Breast epithelium (tissue), 4 donors: ENCODE measurements around the gene ZNF813. TPM values are rescaled to one million over a fixed set of nuclear protein-coding genes. Genes with fewer than 3 reads are reported as not detected.

Source experiments
- DNase-seq, 2 donors: peaks; one replicate each; pipeline ENCODE4 v3.0.0-alpha.2; 2019; ENCODE audit warnings: low spot score in 2 of 2
- H3K27ac ChIP-seq, 2 donors: fragments of 200-600 bp; sonication (generic) in 1 of 2; one replicate each; pipeline ENCODE4 v1.5.1; 2016 to 2019; ENCODE audit warnings: mild to moderate bottlenecking in 1 of 2
- H3K27me3 ChIP-seq, 2 donors: fragments of 200-600 bp; sonication (generic) in 1 of 2; one replicate each; pipeline versions ENCODE4 v1.5.1 to v1.6.0; 2017 to 2019; ENCODE audit warnings: control low read depth in 1 of 2, mild to moderate bottlenecking in 1 of 2
- H3K36me3 ChIP-seq: fragments of 200-600 bp; one replicate; pipeline ENCODE4 v1.5.1; 2019
- H3K4me1 ChIP-seq, 2 donors: fragments of 200-600 bp; sonication (generic); one replicate each; pipeline ENCODE4 v1.5.1; 2016 to 2019; ENCODE audit warnings: control low read depth in 1 of 2
- H3K4me3 ChIP-seq, 3 donors: fragments of 200-600 bp; sonication (generic); 1 replicate in 2 of 3; 2 replicates in 1 of 3; pipeline ENCODE4 v1.5.1; 2016 to 2019; ENCODE audit warnings: mild to moderate bottlenecking in 3 of 3, moderate library complexity in 2 of 3
- H3K9me3 ChIP-seq, 2 donors: fragments of 200-600 bp; sonication (generic) in 1 of 2; one replicate each; pipeline ENCODE4 v1.5.1; 2016 to 2019; ENCODE audit warnings: control low read depth in 1 of 2
- CTCF ChIP-seq, 3 donors: fragments of 450-650 bp; IDR thresholded peaks; one replicate each; pipeline ENCODE4 v1.5.1; 2016 to 2017; ENCODE audit warnings: antibody characterized with exemption in 3 of 3, mild to moderate bottlenecking in 3 of 3, moderate library complexity in 3 of 3
- POLR2A ChIP-seq: fragments of 450-650 bp; IDR thresholded peaks from one replicate; pipeline ENCODE4 v1.6.1; 2016; ENCODE audit warnings: antibody characterized with exemption, mild to moderate bottlenecking, moderate library complexity
- POLR2AphosphoS5 ChIP-seq, 3 donors: sonication (generic); formaldehyde crosslinking; IDR thresholded peaks; one replicate each; pipeline ENCODE4 v1.6.1; 2017; ENCODE audit warnings: antibody characterized with exemption in 3 of 3
- intact Hi-C: fragments of 100-400 bp; cut with DNase I; formaldehyde crosslinking; loops from one replicate; pipeline ENCODE4 v1.15.1; 2023; ENCODE audit warnings: low total_unique reads
- total RNA-seq, 3 donors: library from RNA; depleted of rRNA; stranded (reverse); fragments of >200 nt; gene quantifications; one replicate each; pipeline ENCODE4 v1.1.0, GENCODE V29; 2016

Gene ZNF813
- total RNA-seq, 3 donors from 2014 or later, result 3.3 to 7.0 (median 3.4) TPM

- intact Hi-C loops, result loop anchor here (5.0 kb wide), 1 partner anchor 1933 kb away; no protein-coding TSS in a partner anchor
- Histone ChIP-seq H3K27ac (no peak overlapping the region), H3K27me3 (no peaks in the 10 kb centered on the region), H3K9me3 (no peaks in the 10 kb centered on the region), H3K4me3 (no peak overlapping the region), H3K4me1 (no peaks in the 10 kb centered on the region), H3K36me3 (no peaks in the 10 kb centered on the region)
- TF ChIP-seq POLR2A, result no peak
- TF ChIP-seq POLR2AphosphoS5 (IDR thresholded peaks at IDR 0.05), result no peak
- no peak for TF ChIP-seq CTCF (IDR thresholded peaks at IDR 0.05)
- DNase-seq, result no peak
Measured at GRCh38 chr19:53540091-53540490, 72.6 kb downstream of the ZNF813 start.

DNA sequence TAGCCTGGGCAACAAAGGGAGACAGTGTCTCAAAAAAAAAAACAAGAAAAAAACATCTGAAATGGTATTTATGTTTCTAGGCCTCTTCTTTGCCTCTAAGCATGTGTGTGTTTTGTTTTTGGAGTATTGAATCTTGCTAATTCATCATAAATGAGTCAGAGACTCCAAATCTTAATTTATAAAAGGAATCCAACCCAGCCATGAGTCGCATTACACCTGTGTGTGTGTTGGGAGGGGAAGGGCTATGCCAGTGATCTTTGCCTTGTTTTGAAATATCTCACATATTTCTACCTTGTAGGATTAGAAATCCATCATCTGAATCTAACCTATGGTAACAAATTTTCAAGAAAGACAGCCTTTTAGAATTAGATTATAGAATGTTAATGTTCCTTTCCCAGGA, 74.4 kb downstream of the ZNF813 start:
- Histone ChIP-seq H3K4me3 (no peak overlapping the region), H3K27ac (no peak overlapping the region), H3K36me3 (no peaks in the 10 kb centered on the region), H3K27me3 (no peaks in the 10 kb centered on the region), H3K4me1 (no peaks in the 10 kb centered on the region), H3K9me3 (no peaks in the 10 kb centered on the region)
- no peak for DNase-seq
- TF ChIP-seq CTCF (IDR thresholded peaks at IDR 0.05), result no peak
- no peak for TF ChIP-seq POLR2A
- TF ChIP-seq POLR2AphosphoS5 (IDR thresholded peaks at IDR 0.05), result no peak
- intact Hi-C loops, result loop anchor here (5.0 kb wide), 1 partner anchor 1935 kb away; no protein-coding TSS in a partner anchor

DNA sequence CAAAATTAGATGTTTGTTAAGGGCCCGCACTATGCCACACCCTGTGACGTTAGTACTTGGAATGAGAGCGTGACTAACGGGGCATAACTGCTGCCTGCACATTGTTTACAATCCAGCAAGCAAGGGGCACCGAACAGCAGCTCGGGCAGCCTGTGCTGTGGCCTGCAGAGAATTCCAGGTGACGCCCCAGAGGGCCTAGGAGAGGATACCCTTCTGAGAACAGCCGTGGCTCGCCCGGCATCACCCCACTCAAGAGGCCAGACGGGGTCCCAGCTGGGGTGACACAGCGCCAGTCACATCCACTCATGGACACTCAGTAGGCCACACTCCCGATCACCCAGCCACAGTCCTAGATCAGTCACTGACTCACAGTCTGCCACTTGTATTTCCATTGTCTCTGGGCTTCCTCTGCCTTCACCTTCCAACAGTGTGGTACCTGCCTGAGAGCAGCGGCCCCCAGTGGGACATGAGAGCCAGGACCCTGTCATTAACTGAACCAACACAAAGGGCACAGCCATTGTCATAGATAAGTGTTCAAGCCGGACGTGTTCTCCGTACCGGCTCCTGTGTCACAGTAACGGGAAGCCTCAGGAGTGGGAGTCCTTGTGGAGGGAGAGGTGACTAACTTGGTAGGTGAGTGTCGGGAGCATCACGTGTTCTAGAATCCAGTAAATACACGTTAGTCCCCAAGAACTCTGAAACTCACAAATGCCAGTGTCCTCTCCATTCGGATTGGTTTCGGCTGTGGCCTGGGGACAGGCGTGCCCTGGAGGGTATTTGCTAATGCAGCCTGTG, 77.9 kb downstream of the ZNF813 start:
- TF ChIP-seq POLR2A (no peak), CTCF (IDR thresholded peaks at IDR 0.05) (no peak), POLR2AphosphoS5 (IDR thresholded peaks at IDR 0.05) (no peak)
- no peak overlapping the region for H3K4me3 ChIP-seq
- no peak for DNase-seq
- no peaks in the 10 kb centered on the region for H3K36me3 ChIP-seq
- no peaks in the 10 kb centered on the region for H3K27me3 ChIP-seq
- no peak overlapping the region for H3K27ac ChIP-seq
- intact Hi-C loops, result no loop called here
- no peaks in the 10 kb centered on the region for H3K4me1 ChIP-seq
- H3K9me3 ChIP-seq, result no peaks in the 10 kb centered on the region

Other genes with a start within 250 kb of the ZNF813 start
- gene ZNF677, start 212.9 kb upstream of the ZNF813 start, total RNA-seq, result 10 to 100 TPM; 11.1 to 26.3 (median 15.7) TPM
- gene VN1R2, start 209.4 kb upstream of the ZNF813 start, total RNA-seq, result not detected
- not detected for gene VN1R4, start 200.0 kb upstream of the ZNF813 start, total RNA-seq
- gene ZNF845, start 134.0 kb upstream of the ZNF813 start, total RNA-seq, result 10 to 100 TPM in 1 of 3 donors, 1 to 10 TPM in 2; 6.6 to 12.4 (median 7.9) TPM
- gene ZNF525, start 102.0 kb upstream of the ZNF813 start, total RNA-seq, result 10 to 100 TPM in 2 of 3 donors, 1 to 10 TPM in 1; 7.0 to 34.4 (median 13.8) TPM
- 10 to 100 TPM in 2 of 3 donors, 1 to 10 TPM in 1; 9.3 to 18.4 (median 12.1) TPM for gene ZNF765, start 72.6 kb upstream of the ZNF813 start, total RNA-seq
- gene ZNF761, start 35.7 kb upstream of the ZNF813 start, total RNA-seq, result 10 to 100 TPM; 14.1 to 20.9 (median 17.0) TPM
- gene ZNF331, start 70.4 kb downstream of the ZNF813 start, total RNA-seq, result 10 to 100 TPM; 19.5 to 84.4 (median 46.5) TPM
- not detected for gene DPRX, start 164.3 kb downstream of the ZNF813 start, total RNA-seq